Psoas muscle (tissue), 8 donors: ENCODE results near the gene TGM2. TPM values are rescaled to one million over a fixed set of nuclear protein-coding genes. Genes with fewer than 3 reads are reported as not detected.

Experiments
- ATAC-seq, 4 donors: fragments of 200-7000 bp; cut with Tn5 transposase; one replicate each; pipeline ENCODE4 v1.9.1; 2020; ENCODE audit warnings: moderate library complexity in 3 of 4, mild to moderate bottlenecking in 2 of 4
- DNase-seq, 2 donors: peaks; one replicate each; pipeline ENCODE4 v3.0.0-alpha.2; 2020
- H3K27ac ChIP-seq: fragments of 200-600 bp; one replicate; pipeline ENCODE4 v1.8.0; 2022
- H3K27me3 ChIP-seq, 3 donors: fragments of 200-600 bp in 1 of 3; one replicate each; pipeline versions ENCODE4 v1.6.1 to v1.8.0; 2013 to 2022; ENCODE audit warnings: low read length in 2 of 3, mild to moderate bottlenecking in 2 of 3, moderate library complexity in 1 of 3; ENCODE audit not compliant: insufficient read depth in 3 of 3
- H3K36me3 ChIP-seq, 2 donors: fragments of 200-600 bp in 1 of 2; one replicate each; pipeline versions ENCODE4 v1.6.1 to v1.8.0; 2013 to 2022; ENCODE audit warnings: low read depth in 1 of 2, mild to moderate bottlenecking in 1 of 2, moderate library complexity in 1 of 2; ENCODE audit not compliant: insufficient read depth in 1 of 2
- H3K4me1 ChIP-seq: fragments of 200-600 bp; one replicate; pipeline ENCODE4 v1.8.0; 2022
- H3K4me3 ChIP-seq: fragments of 200-600 bp; one replicate; pipeline ENCODE4 v1.8.0; 2022; ENCODE audit warnings: mild to moderate bottlenecking
- H3K9me3 ChIP-seq: fragments of 200-600 bp; one replicate; pipeline ENCODE4 v1.8.0; 2022
- WGBS, 3 donors: extraction: QIAGEN DNeasy Blood & Tissue Kit; methylation state at CpG; one replicate each; pipeline versions ENCODE4 v1.1.6 to v1.1.7; 2013; 5-methylcytosine and 5-hydroxymethylcytosine counted together
- intact Hi-C, 2 donors: fragments of 100-400 bp; cut with DNase I; formaldehyde crosslinking; loops; one replicate each; pipeline versions ENCODE4 v1.11.0 to v1.14.2; 2022
- polyA plus RNA-seq, 3 donors: library from polyadenylated mRNA; stranded (reverse); fragments of 200-250 nt; gene quantifications; one replicate each; pipeline ENCODE4 v1.2.3, GENCODE V29; 2013
- total RNA-seq, 4 donors: library from RNA; stranded (reverse); fragmentation: NEBNext Ultra II Directional in 2 of 4; extraction: Animal tissue kit (Norgen Biotek cat#: 25700) in 2 of 4; gene quantifications; one replicate each; pipeline versions ENCODE4 v1.2.1 to v1.2.4, GENCODE V29; 2021 to 2023
- TF ChIP-seq, protein P1 (sequence below): fragments of 200-600 bp; IDR thresholded peaks from one replicate; pipeline ENCODE4 v1.8.0; 2022; ENCODE audit warnings: antibody characterized with exemption
- donor health status: healthy with polysubstance abuse.
- donor health status: DM: no; HTN: no; CAD: no; lungs with moderate emphysema.
- donor health status: Bipolar disorder and iron deficiency.
- donor health status: healthy.
- donor health status: DM: yes; HTN: yes; CAD: no.
- donor health status: DM: no; HTN: no; CAD: no.
- donor health status: DM: no; HTN: no; CAD: no.
- donor health status: DM: yes; HTN: yes; CAD: no.

The TGM2 gene
- total and polyA plus RNA-seq, 7 donors, result 23.6 to 235 (median 117) TPM

DNA sequence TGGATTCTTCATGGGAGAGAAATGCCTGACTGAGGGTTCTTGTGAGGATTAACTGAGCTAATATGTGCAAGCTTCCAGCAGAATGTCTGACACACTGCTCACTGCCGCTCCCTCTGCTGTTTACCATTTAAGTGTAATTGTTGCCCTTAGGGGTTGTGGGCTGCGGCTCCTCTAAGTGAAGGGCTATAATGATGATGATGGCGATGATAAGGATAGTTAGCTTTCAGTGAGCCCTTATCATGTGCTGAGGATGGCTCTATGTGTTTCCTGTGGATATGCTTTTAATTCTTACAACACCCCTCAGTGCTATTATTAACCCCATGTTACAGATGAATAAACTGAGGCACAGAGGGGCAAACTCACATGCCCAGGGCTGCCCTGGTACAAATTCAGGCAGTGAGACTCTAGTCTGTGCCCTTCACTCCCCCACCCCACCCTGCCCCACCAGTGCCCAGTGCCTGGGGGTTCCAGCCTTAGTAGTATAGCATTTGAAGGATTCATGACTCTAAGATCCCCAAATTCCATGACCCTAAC, 33.4 kb downstream of the TGM2 start:
- ATAC-seq (no peak), DNase-seq (no peak)
- Histone ChIP-seq H3K4me1 (peaks cover 7% of the 10 kb centered on the region), H3K4me3 (no peak overlapping the region), H3K36me3 (peaks cover 0 to 48% of the 10 kb centered on the region in 2 donors), H3K27me3 (no peaks in the 10 kb centered on the region), H3K9me3 (no peaks in the 10 kb centered on the region), H3K27ac (no peak overlapping the region)
- intact Hi-C loops, result no loop called here
- 97 to 99% (median 98%) methylated on average over 3 of the region's 3 CpGs for WGBS, 3 donors
- TF ChIP-seq, protein P1, sequence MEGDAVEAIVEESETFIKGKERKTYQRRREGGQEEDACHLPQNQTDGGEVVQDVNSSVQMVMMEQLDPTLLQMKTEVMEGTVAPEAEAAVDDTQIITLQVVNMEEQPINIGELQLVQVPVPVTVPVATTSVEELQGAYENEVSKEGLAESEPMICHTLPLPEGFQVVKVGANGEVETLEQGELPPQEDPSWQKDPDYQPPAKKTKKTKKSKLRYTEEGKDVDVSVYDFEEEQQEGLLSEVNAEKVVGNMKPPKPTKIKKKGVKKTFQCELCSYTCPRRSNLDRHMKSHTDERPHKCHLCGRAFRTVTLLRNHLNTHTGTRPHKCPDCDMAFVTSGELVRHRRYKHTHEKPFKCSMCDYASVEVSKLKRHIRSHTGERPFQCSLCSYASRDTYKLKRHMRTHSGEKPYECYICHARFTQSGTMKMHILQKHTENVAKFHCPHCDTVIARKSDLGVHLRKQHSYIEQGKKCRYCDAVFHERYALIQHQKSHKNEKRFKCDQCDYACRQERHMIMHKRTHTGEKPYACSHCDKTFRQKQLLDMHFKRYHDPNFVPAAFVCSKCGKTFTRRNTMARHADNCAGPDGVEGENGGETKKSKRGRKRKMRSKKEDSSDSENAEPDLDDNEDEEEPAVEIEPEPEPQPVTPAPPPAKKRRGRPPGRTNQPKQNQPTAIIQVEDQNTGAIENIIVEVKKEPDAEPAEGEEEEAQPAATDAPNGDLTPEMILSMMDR, result no peak

DNA sequence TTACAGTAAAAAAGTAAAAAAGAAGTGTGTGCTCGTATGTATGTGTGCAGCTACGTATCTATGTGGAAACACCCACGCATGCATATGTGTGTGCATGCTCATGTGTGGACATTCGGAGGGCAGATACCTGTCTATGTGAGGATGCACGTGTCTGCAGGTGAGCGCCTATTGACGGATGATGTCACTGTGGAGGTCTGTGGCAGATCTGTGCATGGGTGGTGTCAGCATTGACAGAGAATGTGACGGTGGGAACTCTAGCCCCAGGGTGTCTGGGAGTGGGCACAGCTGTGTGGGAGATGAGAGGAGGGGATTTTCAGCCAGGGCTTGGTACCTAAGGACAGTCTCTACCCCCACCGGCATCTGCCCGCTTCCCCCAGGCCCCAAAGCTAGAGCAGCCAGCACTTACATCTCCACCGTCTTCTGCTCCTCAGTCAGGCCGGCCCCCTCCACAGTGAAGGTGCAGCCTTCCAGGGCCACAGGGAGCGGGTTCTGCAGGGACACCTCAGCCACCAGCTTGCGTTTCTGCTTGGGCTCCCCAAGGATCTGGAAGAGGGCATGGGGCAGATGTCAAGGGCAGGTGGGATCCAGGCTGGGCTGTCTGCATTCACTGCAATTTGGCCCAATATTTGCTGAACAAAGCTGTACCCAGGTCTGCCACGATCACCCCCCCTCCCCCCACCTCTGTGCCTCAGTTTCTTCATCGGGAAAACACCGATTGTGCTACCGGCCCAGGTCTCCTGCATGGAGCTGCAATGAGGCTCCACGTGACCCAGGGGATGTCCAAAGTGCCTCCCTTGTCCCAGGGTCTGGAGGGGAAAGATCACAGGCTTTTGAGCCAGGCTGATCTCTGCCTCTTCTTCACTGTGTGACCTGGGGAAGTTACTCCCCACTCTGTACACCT, 34.1 kb downstream of the TGM2 start:
- no peak for ATAC-seq
- intact Hi-C loops, result no loop called here
- DNase-seq, result peak in 1 of 2 donors; percentile 26
- H3K27me3 ChIP-seq, result no peaks in the 10 kb centered on the region
- TF ChIP-seq, protein P1, result no peak
- WGBS, 3 donors, result 93 to 94% (median 93%) methylated on average over 19 of the region's 19 CpGs
- H3K9me3 ChIP-seq, result no peaks in the 10 kb centered on the region
- H3K4me3 ChIP-seq, result no peak overlapping the region
- H3K4me1 ChIP-seq, result peaks cover 15% of the 10 kb centered on the region
- peaks cover 0 to 41% of the 10 kb centered on the region in 2 donors for H3K36me3 ChIP-seq
- no peak overlapping the region for H3K27ac ChIP-seq

DNA sequence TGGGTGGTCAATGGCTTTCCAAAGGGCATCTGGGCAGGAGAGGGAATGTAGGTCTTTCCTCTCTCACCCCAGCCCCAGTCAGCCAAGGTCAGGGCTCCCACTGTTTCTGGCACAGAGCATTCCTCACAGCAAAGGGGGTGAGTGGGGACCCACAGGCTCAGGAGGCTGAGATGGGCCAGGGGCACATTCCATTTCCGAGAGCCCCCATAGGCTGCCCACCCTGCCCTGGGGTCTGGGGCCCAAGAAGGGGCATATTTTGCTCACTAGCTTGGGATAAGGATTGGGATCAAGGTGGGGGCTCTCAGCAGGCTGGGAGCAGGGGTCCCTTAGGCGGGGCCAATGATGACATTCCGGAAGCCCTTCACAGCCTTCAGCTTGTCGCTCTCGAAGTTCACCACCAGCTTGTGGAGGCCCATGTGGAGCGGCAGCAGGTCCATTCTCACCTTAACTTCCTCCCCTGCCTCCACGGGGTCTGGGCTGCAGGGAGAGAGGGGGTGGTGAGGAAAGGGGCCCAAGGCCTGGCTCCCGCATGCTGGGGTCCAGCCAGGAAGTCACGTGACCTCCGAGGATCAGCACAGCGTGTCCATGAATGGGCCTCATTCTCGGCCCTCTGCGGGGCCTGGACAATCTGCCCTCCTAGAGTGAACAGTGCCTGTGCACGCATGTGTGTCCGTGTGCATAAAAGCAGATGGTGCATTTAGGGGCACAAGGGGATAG, 35.0 kb downstream of the TGM2 start:
- TF ChIP-seq, protein P1, result no peak
- Histone ChIP-seq H3K9me3 (no peaks in the 10 kb centered on the region), H3K4me3 (no peak overlapping the region), H3K4me1 (peaks cover 18% of the 10 kb centered on the region), H3K27me3 (no peaks in the 10 kb centered on the region), H3K27ac (no peak overlapping the region), H3K36me3 (peaks cover 0 to 35% of the 10 kb centered on the region in 2 donors)
- peak in 1 of 2 donors; percentile 41 for DNase-seq
- no peak for ATAC-seq
- intact Hi-C loops, result no loop called here
- 90 to 93% (median 92%) methylated on average over 15 of the region's 15 CpGs for WGBS, 3 donors

DNA sequence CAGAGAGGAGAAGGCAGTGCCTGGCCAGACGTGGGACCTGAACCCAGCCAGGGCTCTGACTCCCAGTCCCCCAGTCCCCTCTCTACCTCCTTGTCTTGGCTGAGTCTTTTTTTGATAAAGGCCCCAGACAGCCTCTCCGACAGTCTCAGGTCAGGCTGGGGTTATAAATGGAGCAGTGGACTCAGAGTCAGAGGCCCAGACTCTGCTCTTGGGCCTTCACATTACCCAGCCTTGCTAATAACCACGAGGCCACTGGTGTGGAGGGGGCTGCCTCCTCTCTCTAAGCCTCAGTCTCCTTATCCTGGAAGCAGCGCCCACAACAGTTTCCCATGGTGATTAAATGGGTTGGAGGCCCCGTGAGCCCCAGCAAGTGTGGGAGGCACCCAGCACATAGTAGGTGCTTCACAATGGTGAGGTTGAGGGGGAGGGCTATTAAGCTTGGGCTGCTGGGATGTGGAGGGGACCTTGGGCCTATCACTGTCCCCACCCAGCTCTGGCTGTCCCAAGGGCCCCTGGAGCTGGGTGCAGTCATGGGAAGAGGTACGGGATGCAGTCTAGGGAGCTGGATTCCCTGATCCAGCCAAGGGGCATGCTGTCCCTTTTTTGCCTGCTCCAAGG, 35.7 kb downstream of the TGM2 start:
- H3K9me3 ChIP-seq, result no peaks in the 10 kb centered on the region
- no peaks in the 10 kb centered on the region for H3K27me3 ChIP-seq
- H3K27ac ChIP-seq, result no peak overlapping the region
- WGBS, 3 donors, result 93 to 96% (median 94%) methylated on average over 6 of the region's 6 CpGs
- no peak overlapping the region for H3K4me3 ChIP-seq
- intact Hi-C loops, result no loop called here
- TF ChIP-seq, protein P1, result no peak
- ATAC-seq, result no peak
- H3K4me1 ChIP-seq, result peaks cover 18% of the 10 kb centered on the region
- DNase-seq, result peak in 1 of 2 donors; percentile 27
- peaks cover 0 to 35% of the 10 kb centered on the region in 2 donors for H3K36me3 ChIP-seq
